Embryonic facial prominence (tissue), 1 donor: ENCODE data around the gene IFT122.

Experiments
- DNase-seq: peaks from one replicate; pipeline ENCODE4 v3.0.0-alpha.2; 2016; ENCODE audit errors: extremely low spot score

Gene IFT122

DNA sequence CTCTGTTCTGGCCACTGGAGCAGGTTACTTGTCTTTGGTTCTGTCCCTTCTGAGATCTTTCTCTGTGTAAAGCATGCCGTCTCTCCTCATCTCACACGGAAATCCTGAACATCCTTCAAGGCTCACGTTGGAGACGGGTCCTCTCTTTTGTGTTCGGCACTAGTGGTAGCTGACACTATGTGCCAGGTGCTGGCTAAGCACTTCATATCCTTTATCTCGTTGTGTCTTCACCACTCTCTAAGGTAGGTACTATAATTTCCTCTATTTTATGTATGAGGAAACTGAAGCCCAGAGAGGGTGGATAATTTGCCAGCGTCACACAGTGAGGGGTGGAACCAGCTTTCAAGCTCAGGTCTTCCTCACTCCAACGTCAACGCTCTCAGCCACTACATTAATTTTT lies 1.2 kb downstream of the IFT122 start:
- DNase-seq = no peak

GRCh38 chr3:129441782-129442181 lies 1.8 kb downstream of the IFT122 start:
- DNase-seq = no peak

DNA sequence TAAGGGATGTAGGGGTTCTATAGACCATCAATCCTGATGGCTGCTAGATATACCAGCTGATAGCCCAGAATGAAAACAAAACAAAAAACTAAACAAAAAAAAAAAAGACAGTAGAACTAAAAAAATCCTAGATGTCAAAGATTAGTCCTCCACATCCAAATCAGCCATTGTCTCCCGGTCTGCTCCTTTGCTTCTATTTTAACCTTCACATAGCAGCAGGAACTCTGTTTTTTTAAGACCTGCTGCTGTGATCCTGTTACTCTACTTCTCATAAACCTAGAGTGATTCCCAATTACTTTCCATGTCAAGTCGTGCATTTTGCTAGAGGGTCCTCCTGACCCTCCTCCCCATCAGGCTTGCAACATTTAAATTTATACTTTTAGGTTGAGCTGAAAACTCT lies 2.5 kb downstream of the IFT122 start:
- DNase-seq = no peak

- no peak for DNase-seq
These were observed 2.9 kb downstream of the IFT122 start for GRCh38 chr3:129442947-129443346.

GRCh38 chr3:129445471-129445870 lies 5.4 kb downstream of the IFT122 start:
- DNase-seq = no peak

GRCh38 chr3:129446926-129447325 lies 6.9 kb downstream of the IFT122 start:
- DNase-seq = no peak

DNA sequence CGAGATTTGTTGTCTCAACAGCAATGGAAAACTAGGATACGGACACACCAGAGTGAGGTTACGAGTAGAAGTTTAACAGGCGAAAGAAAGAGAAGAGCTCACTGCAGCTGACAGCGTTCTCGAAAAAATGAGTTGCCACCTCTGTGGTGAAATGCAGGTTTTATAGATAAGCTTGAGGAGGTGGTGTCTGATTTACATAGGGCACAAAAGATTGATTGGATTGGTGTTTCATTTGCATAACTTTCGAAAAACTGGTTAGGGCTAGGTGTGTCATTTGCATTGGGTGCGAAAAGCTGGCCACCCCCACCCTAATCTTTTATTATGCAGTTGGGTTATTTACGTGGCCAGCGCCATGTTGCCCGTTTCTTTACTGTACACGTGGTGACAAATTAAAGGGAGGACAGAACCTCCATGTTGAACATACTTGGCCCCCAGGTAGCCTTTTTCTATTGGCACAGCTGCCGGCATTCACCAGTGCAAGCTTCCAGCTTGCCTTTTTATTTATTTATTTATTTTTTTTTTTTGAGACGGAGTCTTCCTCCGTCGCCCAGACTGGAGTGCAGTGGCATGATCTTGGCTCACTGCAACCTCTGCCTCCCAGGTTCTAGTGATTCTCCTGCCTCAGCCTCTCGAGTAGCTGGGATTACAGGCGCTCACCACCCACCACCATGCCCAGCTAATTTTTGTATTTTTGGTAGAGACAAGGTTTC lies 8.3 kb downstream of the IFT122 start:
- no peak for DNase-seq

GRCh38 chr3:129449279-129450115 lies 9.5 kb downstream of the IFT122 start:
- no peak for DNase-seq

- DNase-seq = no peak
These were observed 13.7 kb downstream of the IFT122 start for GRCh38 chr3:129453732-129454131.

GRCh38 chr3:129460155-129460554 lies 20.1 kb downstream of the IFT122 start:
- no peak for DNase-seq

- DNase-seq = no peak
These were observed 20.5 kb downstream of the IFT122 start for GRCh38 chr3:129460572-129460971.

GRCh38 chr3:129461022-129461421 lies 21.0 kb downstream of the IFT122 start:
- DNase-seq = no peak

DNA sequence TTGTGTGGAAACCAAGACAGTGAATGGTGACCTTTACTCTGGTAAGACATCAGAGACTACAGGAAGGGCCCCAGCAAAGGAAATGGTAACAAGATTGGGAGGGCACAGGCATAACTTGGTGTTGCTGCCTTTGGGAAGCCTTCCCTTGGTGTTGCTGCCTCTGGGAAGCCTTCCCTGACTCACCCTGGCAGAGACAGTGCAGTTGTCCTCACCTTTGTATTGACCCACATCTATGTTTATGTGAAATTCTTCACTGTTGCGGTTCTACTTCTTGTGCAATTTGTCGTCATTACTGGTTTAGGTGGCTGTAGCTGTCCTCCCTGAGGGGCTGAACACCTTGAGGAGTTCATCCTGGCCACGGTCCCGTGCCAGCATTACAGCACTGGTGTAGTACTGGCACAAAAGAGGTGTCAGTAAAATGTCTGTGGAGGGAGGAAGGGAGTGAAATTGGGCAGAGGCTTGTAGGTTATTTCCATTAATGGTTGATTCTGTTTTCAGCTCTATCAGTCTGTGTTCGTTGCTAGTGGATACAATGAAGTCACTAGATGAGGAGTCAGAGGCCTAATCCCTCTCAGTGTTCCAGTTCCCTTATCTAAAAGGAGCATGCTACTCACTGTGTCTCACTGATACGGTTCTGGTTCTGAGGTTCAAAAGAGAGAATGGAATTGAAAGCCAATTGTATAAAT lies 21.6 kb downstream of the IFT122 start:
- DNase-seq = no peak

DNA sequence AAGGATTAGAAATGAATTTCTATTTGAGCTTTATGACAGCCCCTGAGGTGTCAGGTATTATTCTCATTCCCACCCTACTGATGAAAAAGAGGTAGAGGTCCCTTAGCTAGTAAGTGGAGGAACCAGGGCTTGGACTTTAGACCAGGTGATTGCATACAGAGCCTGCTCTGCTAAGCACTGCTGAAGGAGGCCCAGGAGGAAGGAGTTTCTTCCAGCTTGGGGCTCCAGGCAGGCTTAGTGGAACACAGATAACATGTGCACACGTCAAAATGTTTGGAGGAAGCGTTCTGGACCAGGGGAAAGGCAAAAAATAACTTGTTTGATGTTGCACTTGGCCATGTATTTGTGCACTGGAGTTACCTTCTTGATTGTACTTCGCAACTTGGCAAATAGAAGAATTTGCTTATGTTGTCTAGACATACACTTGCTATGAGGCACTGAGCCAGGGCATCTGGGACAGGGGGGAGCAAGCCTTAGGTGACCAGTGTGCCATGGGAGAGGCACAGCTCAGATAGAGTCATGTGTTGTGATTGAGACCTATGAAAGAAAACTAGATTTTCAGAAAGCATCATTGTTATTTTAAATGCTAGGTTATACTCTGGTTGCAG lies 22.4 kb downstream of the IFT122 start:
- DNase-seq = no peak

GRCh38 chr3:129463094-129463493 lies 23.1 kb downstream of the IFT122 start:
- no peak for DNase-seq

DNA sequence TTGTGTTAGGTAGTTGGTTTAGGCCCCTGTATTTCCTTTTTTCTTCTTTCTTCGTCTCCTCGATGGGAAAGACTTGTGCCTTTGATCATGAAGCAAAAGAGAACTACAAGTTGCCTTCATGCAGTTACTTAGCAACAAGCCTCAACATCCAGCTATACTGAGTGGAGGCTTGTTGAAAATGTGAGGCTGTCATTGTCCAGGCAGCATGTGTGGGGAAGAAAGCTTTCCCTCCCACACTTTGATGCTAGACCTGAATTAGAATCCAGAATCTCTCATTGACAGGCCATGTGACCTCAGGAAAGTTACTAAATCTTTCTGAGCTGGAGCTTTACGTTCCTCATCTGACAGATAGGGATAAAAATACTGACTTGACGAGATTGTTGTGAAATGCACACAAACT lies 23.7 kb downstream of the IFT122 start:
- DNase-seq = no peak

DNA sequence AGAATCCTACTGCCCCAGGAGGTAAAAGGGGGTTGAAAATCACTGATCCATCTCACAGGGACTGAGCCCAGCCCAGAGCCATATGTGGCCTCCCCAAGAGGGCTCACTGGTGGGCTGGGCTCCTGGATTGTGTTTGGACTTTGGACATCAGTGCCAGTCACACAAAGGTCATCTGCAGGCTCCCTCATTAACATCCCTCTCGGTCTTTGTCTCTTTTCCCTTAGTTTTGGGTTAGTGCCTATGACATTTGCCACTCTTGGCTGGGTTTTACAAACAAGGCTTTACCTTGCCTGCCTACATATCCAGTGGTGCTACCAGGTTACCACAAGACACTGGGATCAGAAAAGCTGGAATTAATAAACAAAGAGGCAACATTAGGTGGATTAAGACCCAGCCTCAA lies 27.9 kb downstream of the IFT122 start:
- no peak for DNase-seq

- no peak for DNase-seq
These were observed 29.0 kb downstream of the IFT122 start for GRCh38 chr3:129469026-129469425.

DNA sequence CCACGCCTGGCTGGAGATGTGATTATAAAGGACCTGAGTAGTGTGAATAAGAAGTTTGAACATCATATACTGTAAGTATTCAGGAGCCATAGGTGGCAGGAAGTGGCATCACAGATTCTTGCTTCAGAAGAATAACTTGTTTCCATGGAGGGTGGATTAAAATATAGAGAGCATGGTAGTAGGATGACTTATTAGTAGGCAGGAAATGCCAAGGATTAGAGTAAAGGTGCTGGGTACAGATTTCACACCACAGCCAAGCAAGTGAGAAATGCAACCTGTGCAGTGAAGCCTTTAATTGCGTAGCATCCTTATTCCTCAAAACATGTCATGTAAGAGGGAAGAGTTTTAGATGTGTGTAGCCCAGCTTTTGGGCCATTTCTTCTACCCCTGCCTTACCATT lies 30.8 kb downstream of the IFT122 start:
- no peak for DNase-seq

- DNase-seq = no peak
These were observed 33.2 kb downstream of the IFT122 start for GRCh38 chr3:129473067-129473768.

DNA sequence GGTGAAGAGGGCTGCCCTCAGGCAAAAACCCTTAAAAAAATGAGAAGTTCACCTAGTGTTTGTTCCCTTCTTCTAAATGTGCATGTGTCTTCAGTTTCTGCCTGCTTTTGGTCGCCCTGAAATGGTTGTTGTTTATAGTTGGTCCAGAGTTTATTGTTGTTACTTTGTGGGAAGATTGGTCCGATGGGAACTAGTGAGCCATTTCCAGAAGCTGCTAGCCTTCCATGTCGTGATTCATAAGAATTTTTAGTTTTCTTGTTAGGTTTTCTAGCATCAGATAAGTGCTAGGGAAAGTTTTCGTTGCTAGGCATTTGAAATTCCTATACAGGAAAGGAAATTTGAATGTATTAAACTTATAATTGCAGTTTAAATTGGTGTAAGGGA lies 33.7 kb downstream of the IFT122 start:
- DNase-seq = no peak
